ENCODE data around the gene DMRTC2.

DNA sequence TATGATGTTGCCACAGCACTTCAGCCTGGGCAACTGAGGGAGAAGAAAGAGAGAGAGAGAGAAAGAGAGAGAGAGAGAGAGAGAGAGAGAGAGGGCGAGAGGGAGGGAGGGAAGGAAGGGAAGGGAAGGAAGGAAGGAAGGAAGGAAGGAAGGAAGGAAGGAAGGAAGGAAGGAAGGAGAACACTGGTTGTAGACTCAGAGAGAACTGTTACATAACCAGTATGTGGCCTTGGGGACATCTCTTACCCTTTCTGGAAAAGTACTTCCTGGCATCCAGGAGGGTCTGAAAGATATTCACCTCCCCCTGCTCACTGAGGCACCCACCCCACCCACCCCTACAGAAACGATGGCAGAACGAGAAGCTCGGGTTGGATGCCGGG lies 35.5 kb downstream of the DMRTC2 start:
- no peak for TF ChIP-seq GATA1 (IDR thresholded peaks at IDR 0.05; ENCODE audit: low read depth, low read length)
- TF ChIP-seq POLR2A (IDR thresholded peaks at IDR 0.05; ENCODE audit: low read length): no peak

Data from erythroblast (primary cell).